HG03135 (cell line): ENCODE data around the gene NECTIN4.
"Not testable (repeated sequence)": the region's sequence is repeated elsewhere in the genome, so short reads cannot be mapped to it uniquely, and the experiment has no call there.

Experiments
- ATAC-seq: cut with Tn5 transposase; IDR thresholded peaks from one replicate; pipeline ENCODE4 v1.9.1; 2021; ENCODE audit warnings: mild to moderate bottlenecking, moderate library complexity; ENCODE audit not compliant: unreplicated experiment

Gene NECTIN4

DNA sequence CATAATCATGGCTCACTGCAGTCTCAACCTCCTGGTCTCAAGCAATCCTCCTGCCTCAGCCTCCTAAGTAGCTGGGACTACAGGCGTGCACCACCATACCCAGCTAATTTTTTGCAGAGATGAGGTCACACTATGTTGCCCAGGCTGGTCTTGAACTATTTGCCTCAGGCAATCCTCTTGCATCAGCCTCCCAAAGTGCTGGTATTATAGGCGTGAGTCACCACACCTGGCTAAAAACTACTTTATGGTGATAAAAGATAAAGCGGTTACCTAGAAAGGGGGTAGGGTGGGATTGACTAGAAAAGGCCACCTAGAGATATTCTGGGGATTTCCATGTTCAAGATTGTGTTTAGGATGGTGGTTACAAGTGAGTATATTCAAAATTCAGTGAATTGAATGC, 55.6 kb downstream of the NECTIN4 start:
- ATAC-seq, result no peak

GRCh38 chr1:161032409-161032808, 56.9 kb downstream of the NECTIN4 start:
- ATAC-seq, result no peak

DNA sequence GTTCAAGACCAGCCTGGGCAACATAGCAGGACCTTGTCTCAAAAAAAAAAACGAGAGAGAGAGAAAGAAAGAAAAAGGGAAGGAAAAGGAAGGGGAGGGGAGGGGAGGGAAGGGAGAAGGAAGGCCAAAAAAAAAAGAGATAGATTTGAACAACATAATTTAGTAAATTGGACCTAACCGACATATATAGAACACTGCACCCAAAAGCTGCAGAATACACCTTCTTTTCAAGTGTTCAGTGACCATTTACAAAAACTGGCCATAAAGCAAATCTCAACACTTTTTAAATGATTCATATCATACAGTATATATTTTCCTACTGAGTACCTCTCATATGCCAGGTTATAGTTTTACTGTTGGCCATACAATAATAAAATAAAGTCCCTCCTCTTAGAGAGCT, 57.5 kb downstream of the NECTIN4 start:
- no peak for ATAC-seq

DNA sequence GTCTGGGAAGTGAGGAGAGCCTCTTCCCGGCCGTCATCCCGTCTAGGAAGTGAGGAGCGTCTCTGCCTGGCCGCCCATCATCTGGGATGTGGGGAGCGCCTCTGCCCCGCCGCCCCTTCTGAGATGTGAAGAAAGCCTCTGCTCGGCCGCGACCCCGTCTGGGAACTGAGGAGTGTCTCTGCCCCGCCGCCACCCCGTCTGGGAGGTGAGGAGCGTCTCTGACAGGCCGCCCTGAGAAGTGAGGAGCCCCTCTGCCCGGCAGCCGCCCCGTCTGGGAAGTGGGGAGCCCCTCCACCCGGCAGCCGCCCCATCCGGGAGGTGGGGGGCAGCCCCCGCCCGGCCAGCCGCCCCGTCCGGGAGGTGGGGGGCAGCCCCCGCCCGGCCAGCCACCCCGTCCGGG, 59.9 kb downstream of the NECTIN4 start:
- ATAC-seq, result not testable (repeated sequence)

- not testable (repeated sequence) for ATAC-seq
These were observed 62.4 kb downstream of the NECTIN4 start for GRCh38 chr1:161026954-161027353.

DNA sequence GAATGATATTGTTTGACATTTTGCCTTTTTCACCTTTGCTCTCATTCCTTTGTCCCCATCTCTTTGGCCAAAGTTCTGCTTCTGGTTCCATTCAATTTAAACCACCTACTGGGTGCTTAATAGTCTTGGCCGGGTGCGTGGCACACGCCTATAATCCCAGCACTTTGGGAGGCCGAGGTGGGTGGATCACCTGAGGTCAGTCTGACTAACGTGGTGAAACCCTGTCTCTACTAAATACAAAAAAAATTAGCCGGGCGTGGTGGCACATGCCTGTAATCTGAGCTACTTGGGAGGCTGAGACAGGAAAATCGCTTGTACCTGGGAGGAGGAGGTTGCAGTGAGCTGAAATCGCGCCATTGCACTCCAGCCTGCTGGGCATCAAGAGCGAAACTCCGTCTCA, 66.9 kb downstream of the NECTIN4 start:
- ATAC-seq, result not testable (repeated sequence)

DNA sequence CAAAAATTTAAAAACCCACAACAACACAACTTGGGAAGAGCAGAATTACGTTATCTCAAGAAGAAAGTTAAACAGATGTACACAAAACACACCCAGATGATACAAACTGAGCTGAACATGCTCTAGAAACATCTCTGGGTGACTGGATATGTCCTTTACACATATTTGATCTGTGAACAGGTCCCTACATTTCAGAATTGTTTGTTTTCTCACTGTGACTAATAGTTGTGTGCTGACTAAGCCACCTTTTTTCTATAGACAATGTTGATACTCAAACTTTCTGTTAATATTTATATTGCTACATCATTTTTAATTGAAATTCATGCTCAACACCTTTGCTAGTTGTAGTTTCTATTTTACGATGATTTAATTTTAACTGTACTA, 67.4 kb downstream of the NECTIN4 start:
- ATAC-seq, result no peak

GRCh38 chr1:161021165-161021969, 68.0 kb downstream of the NECTIN4 start:
- peak; percentile 86 for ATAC-seq
